Bone marrow (tissue), 2 donors: ENCODE data around the gene TMEM8B.
A peak's percentile ranks its signal among the peaks of the same experiment; 100 is the strongest.
"Not testable (repeated sequence)": the region's sequence is repeated elsewhere in the genome, so short reads cannot be mapped to it uniquely, and the experiment has no call there.

Experiments
- DNase-seq, 2 donors: peaks; one replicate each; lab custom pipeline; 2025; lab: John Stamatoyannopoulos, UW

TMEM8B gene

GRCh38 chr9:35908504-35909125 is 79.6 kb downstream of the TMEM8B start:
- DNase-seq: no peak

GRCh38 chr9:35909274-35909673 is 80.2 kb downstream of the TMEM8B start, which contains the start of gene SPAAR:
Gene SPAAR (plus strand): TSS chr9:35909490. CDS start chr9:35910464, 974 bp downstream.
- no peak for DNase-seq

GRCh38 chr9:35909687-35910612 is 80.9 kb downstream of the TMEM8B start:
- DNase-seq: no peak

- peak in 1 of 2 donors; percentile 25 for DNase-seq
Measured at GRCh38 chr9:35910613-35911359, 81.8 kb downstream of the TMEM8B start.

GRCh38 chr9:35911690-35912089 is 82.7 kb downstream of the TMEM8B start:
- no peak for DNase-seq

GRCh38 chr9:35912791-35913400 is 83.9 kb downstream of the TMEM8B start:
- no peak for DNase-seq

GRCh38 chr9:35913429-35913828 is 84.4 kb downstream of the TMEM8B start:
- not testable (repeated sequence) for DNase-seq

GRCh38 chr9:35914301-35914807 is 85.3 kb downstream of the TMEM8B start:
- DNase-seq: no peak
